T-helper 2 cell treated with Interferon-gamma antibody and Interleukin-4, amounts not matched to agents 5 μg/mL and 100 μg/mL, for 36 hours (primary cell): Measurements from ENCODE around the gene KNTC1.
"Not testable (repeated sequence)": the region's sequence is repeated elsewhere in the genome, so short reads cannot be mapped to it uniquely, and the experiment has no call there.

Experiments
- DNase-seq: peaks from one replicate; pipeline ENCODE4 v3.0.0; 2021; ENCODE audit warnings: low spot score
- H3K27ac Mint-ChIP-seq: one replicate; pipeline ENCODE4 v1.8.0; 2021; ENCODE audit warnings: mild to moderate bottlenecking, mixed read lengths
- H3K27me3 Mint-ChIP-seq: one replicate; pipeline ENCODE4 v1.8.0; 2021; ENCODE audit warnings: low read depth, mixed read lengths
- H3K36me3 Mint-ChIP-seq: one replicate; pipeline ENCODE4 v1.8.0; 2021; ENCODE audit warnings: low read depth, mixed read lengths
- H3K4me1 Mint-ChIP-seq: one replicate; pipeline ENCODE4 v1.8.0; 2021; ENCODE audit warnings: low read depth, mixed read lengths
- H3K4me3 Mint-ChIP-seq: one replicate; pipeline ENCODE4 v1.8.0; 2022; ENCODE audit warnings: mild to moderate bottlenecking, moderate library complexity, mixed read lengths
- H3K9me3 Mint-ChIP-seq: one replicate; pipeline ENCODE4 v1.8.0; 2021; ENCODE audit warnings: mixed read lengths

KNTC1 gene

GRCh38 chr12:122526683-122527477, at the start of gene KNTC1, which contains the start of gene RSRC2:
Gene KNTC1 (plus strand): TSS chr12:122527249. CDS start chr12:122530064, 2,815 bp downstream.
Gene RSRC2 (minus strand): TSS chr12:122526936. CDS start chr12:122526853, 83 bp downstream.
- Mint-ChIP-seq H3K36me3 (peaks cover 47% of the 10 kb centered on the region), H3K27ac (no peak within 1 kb of the TSS)

GRCh38 chr12:122480753-122481152, 46.3 kb upstream of the KNTC1 start:
- no peaks in the 10 kb centered on the region for H3K27me3 Mint-ChIP-seq
- no peaks in the 10 kb centered on the region for H3K9me3 Mint-ChIP-seq
- peaks cover 5% of the 10 kb centered on the region for H3K4me1 Mint-ChIP-seq
- no peak overlapping the region for H3K27ac Mint-ChIP-seq
- no peak overlapping the region for H3K4me3 Mint-ChIP-seq
- H3K36me3 Mint-ChIP-seq = peaks cover 64% of the 10 kb centered on the region
- no peak for DNase-seq

More at GRCh38 chr12:122526683-122527477, at the start of gene KNTC1, which contains the start of gene RSRC2:
- DNase-seq = peak; percentile 98
- H3K9me3 Mint-ChIP-seq = no peaks in the 10 kb centered on the region
- H3K4me1 Mint-ChIP-seq = peaks cover 35% of the 10 kb centered on the region
- H3K27me3 Mint-ChIP-seq = no peaks in the 10 kb centered on the region
- no peak within 1 kb of the TSS for H3K4me3 Mint-ChIP-seq

GRCh38 chr12:122481861-122482260, 45.2 kb upstream of the KNTC1 start:
- Mint-ChIP-seq H3K27ac (no peak overlapping the region), H3K27me3 (no peaks in the 10 kb centered on the region), H3K36me3 (peaks cover 61% of the 10 kb centered on the region), H3K9me3 (no peaks in the 10 kb centered on the region), H3K4me1 (peaks cover 3% of the 10 kb centered on the region), H3K4me3 (no peak overlapping the region)
- DNase-seq = no peak

- H3K36me3 Mint-ChIP-seq = peaks cover 59% of the 10 kb centered on the region
- no peaks in the 10 kb centered on the region for H3K27me3 Mint-ChIP-seq
- no peak overlapping the region for H3K4me3 Mint-ChIP-seq
- H3K4me1 Mint-ChIP-seq = peaks cover 3% of the 10 kb centered on the region
- H3K9me3 Mint-ChIP-seq = no peaks in the 10 kb centered on the region
- H3K27ac Mint-ChIP-seq = no peak overlapping the region
- DNase-seq = no peak
Measured at GRCh38 chr12:122483969-122484368, 43.1 kb upstream of the KNTC1 start.

- not testable (repeated sequence) for H3K27ac Mint-ChIP-seq, H3K4me3 Mint-ChIP-seq, DNase-seq, H3K9me3 Mint-ChIP-seq, H3K27me3 Mint-ChIP-seq, H3K4me1 Mint-ChIP-seq
- H3K36me3 Mint-ChIP-seq = peaks cover 61% of the 10 kb centered on the region
Measured at GRCh38 chr12:122484385-122484784, 42.7 kb upstream of the KNTC1 start.

GRCh38 chr12:122486360-122486759, 40.7 kb upstream of the KNTC1 start:
- H3K4me1 Mint-ChIP-seq = not testable (repeated sequence)

GRCh38 chr12:122486805-122487426, 40.1 kb upstream of the KNTC1 start:
- H3K27ac Mint-ChIP-seq = no peak overlapping the region
- peaks cover 60% of the 10 kb centered on the region for H3K36me3 Mint-ChIP-seq
- H3K4me1 Mint-ChIP-seq = peaks cover 7% of the 10 kb centered on the region
- DNase-seq = no peak
- no peak overlapping the region for H3K4me3 Mint-ChIP-seq
- H3K9me3 Mint-ChIP-seq = no peaks in the 10 kb centered on the region
- H3K27me3 Mint-ChIP-seq = no peaks in the 10 kb centered on the region

More at GRCh38 chr12:122486360-122486759, 40.7 kb upstream of the KNTC1 start:
- H3K36me3 Mint-ChIP-seq = peaks cover 61% of the 10 kb centered on the region
- H3K9me3 Mint-ChIP-seq, DNase-seq, H3K4me3 Mint-ChIP-seq, H3K27ac Mint-ChIP-seq, H3K27me3 Mint-ChIP-seq: not testable (repeated sequence)

- H3K27me3 Mint-ChIP-seq, H3K4me3 Mint-ChIP-seq, H3K27ac Mint-ChIP-seq, H3K9me3 Mint-ChIP-seq, DNase-seq: not testable (repeated sequence)
- Mint-ChIP-seq H3K4me1 (peaks cover 10% of the 10 kb centered on the region), H3K36me3 (peaks cover 63% of the 10 kb centered on the region)
Measured at GRCh38 chr12:122487807-122488206, 39.2 kb upstream of the KNTC1 start.

- Mint-ChIP-seq H3K4me1 (peaks cover 10% of the 10 kb centered on the region), H3K36me3 (peaks cover 54% of the 10 kb centered on the region), H3K9me3 (no peaks in the 10 kb centered on the region), H3K27ac (no peak overlapping the region), H3K4me3 (no peak overlapping the region), H3K27me3 (no peaks in the 10 kb centered on the region)
- no peak for DNase-seq
Measured at GRCh38 chr12:122489038-122489437, 38.0 kb upstream of the KNTC1 start.

- Mint-ChIP-seq H3K4me1 (peaks cover 13% of the 10 kb centered on the region), H3K27ac (no peak overlapping the region), H3K9me3 (no peaks in the 10 kb centered on the region), H3K4me3 (no peak overlapping the region), H3K36me3 (peaks cover 48% of the 10 kb centered on the region), H3K27me3 (no peaks in the 10 kb centered on the region)
- DNase-seq = no peak
Measured at GRCh38 chr12:122491991-122492390, 35.1 kb upstream of the KNTC1 start.

GRCh38 chr12:122493222-122493621, 33.8 kb upstream of the KNTC1 start:
- H3K4me3 Mint-ChIP-seq, H3K27ac Mint-ChIP-seq, H3K27me3 Mint-ChIP-seq, DNase-seq, H3K9me3 Mint-ChIP-seq: not testable (repeated sequence)
- H3K4me1 Mint-ChIP-seq = peaks cover 13% of the 10 kb centered on the region
- peaks cover 46% of the 10 kb centered on the region for H3K36me3 Mint-ChIP-seq

- no peaks in the 10 kb centered on the region for H3K9me3 Mint-ChIP-seq
- no peak for DNase-seq
- peaks cover 22% of the 10 kb centered on the region for H3K4me1 Mint-ChIP-seq
- peaks cover 46% of the 10 kb centered on the region for H3K36me3 Mint-ChIP-seq
- no peaks in the 10 kb centered on the region for H3K27me3 Mint-ChIP-seq
- peak overlapping the region; percentile 57 for H3K27ac Mint-ChIP-seq
- H3K4me3 Mint-ChIP-seq = no peak overlapping the region
Measured at GRCh38 chr12:122495258-122495657, 31.8 kb upstream of the KNTC1 start.

- Mint-ChIP-seq H3K27ac (peak overlapping the region; percentile 96), H3K4me1 (peaks cover 28% of the 10 kb centered on the region), H3K9me3 (no peaks in the 10 kb centered on the region), H3K4me3 (peak overlapping the region; percentile 99), H3K36me3 (peaks cover 47% of the 10 kb centered on the region), H3K27me3 (no peaks in the 10 kb centered on the region)
- peak; percentile 42 for DNase-seq
Measured at GRCh38 chr12:122499991-122500684, 26.9 kb upstream of the KNTC1 start.
